Transverse colon (tissue), 4 donors: ENCODE data around the gene ACVR1C.

Source experiments
- EP300 ChIP-seq: sonication (generic); formaldehyde crosslinking; IDR thresholded peaks from one replicate; pipeline ENCODE4 v1.6.1; 2017; ENCODE audit warnings: antibody characterized with exemption, low read depth
- POLR2A ChIP-seq: fragments of 450-650 bp; IDR thresholded peaks from one replicate; pipeline ENCODE4 v1.6.1; 2016; ENCODE audit warnings: antibody characterized with exemption, mild to moderate bottlenecking, moderate library complexity
- POLR2AphosphoS5 ChIP-seq, 3 donors: sonication (generic); formaldehyde crosslinking; IDR thresholded peaks; one replicate each; pipeline ENCODE4 v1.6.1; 2016; ENCODE audit warnings: antibody characterized with exemption in 3 of 3
- TF ChIP-seq, protein P1 (sequence below), 5 experiments: fragments of 200-600 bp in 3 of 5; fragments of 450-650 bp in 2 of 5; sonication (generic) in 3 of 5; IDR thresholded peaks; 1 replicate in 2 of 5; 2 replicates in 3 of 5; pipeline ENCODE4 v1.5.1; 2016 to 2017; ENCODE audit warnings: antibody characterized with exemption in 5 of 5, inconsistent platforms in 3 of 5, mild to moderate bottlenecking in 2 of 5, moderate library complexity in 1 of 5

DNA sequence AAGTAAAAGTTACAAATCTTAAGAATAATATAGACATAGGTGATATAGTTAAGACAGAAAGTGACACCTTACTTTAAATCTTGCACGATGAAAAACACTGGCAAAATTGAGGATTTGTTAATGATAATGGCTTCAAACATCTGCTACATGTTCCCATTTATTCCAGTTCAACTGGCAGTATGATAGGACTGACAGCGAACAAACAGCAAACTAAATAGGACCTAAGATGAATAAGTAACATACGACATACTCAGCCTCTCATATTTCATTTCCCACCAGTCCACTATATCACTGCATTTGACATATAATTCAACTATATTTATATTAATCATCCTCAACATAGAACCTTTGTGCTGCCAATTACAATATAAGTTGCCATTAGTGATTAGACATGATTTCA is 36.3 kb downstream of the ACVR1C start:
- TF ChIP-seq POLR2A (no peak), POLR2AphosphoS5 (IDR thresholded peaks at IDR 0.05) (no peak), EP300 (no peak)
- TF ChIP-seq, protein P1, sequence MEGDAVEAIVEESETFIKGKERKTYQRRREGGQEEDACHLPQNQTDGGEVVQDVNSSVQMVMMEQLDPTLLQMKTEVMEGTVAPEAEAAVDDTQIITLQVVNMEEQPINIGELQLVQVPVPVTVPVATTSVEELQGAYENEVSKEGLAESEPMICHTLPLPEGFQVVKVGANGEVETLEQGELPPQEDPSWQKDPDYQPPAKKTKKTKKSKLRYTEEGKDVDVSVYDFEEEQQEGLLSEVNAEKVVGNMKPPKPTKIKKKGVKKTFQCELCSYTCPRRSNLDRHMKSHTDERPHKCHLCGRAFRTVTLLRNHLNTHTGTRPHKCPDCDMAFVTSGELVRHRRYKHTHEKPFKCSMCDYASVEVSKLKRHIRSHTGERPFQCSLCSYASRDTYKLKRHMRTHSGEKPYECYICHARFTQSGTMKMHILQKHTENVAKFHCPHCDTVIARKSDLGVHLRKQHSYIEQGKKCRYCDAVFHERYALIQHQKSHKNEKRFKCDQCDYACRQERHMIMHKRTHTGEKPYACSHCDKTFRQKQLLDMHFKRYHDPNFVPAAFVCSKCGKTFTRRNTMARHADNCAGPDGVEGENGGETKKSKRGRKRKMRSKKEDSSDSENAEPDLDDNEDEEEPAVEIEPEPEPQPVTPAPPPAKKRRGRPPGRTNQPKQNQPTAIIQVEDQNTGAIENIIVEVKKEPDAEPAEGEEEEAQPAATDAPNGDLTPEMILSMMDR (IDR thresholded peaks at IDR 0.05), result no peak
